A673 (cell line): ENCODE results near the gene AIFM3.

Source experiments
- EZH2 ChIP-seq: fragments of 200-600 bp; sonication (generic); IDR thresholded peaks from 2 replicates; pipeline ENCODE4 v1.6.1; 2017; ENCODE audit warnings: borderline replicate concordance, low read depth, mild to moderate bottlenecking, mixed read lengths, antibody characterized with exemption, low read length; ENCODE audit not compliant: poor library complexity, severe bottlenecking
- TF ChIP-seq, protein P1 (sequence below): fragments of 300-800, 200-600 bp; sonication (generic); conservative IDR thresholded peaks from 2 replicates; pipeline ENCODE4 v1.5.1; 2017; ENCODE audit warnings: low read depth, mild to moderate bottlenecking, antibody characterized with exemption, low read length, moderate library complexity, mixed read lengths

DNA sequence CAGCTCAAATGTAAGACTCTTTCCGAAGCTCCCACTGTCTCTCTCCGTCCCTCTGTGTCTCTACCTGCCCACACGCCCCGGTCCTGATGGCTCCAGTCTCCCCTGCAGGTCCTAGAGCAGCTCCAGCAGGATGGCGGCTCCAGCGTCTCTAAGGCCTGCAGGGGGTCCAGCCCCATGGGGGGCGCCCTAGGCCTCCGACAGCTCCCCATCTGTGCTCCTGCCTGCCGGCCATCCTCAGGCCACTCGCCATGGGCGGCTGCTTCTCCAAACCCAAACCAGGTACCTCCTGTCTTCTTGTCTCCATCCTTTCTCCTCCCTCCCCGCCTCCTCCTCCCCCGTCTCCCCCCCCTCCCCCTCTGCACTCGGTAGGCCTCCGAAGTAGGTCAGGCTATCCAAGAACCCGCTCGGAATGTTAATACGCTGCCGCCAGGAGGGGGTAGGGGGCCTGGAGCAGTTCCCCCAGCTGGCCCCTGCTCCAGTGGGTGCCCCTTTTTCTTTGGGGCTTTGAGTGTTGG lies 699 bp downstream of the AIFM3 start:
- TF ChIP-seq, protein P1, sequence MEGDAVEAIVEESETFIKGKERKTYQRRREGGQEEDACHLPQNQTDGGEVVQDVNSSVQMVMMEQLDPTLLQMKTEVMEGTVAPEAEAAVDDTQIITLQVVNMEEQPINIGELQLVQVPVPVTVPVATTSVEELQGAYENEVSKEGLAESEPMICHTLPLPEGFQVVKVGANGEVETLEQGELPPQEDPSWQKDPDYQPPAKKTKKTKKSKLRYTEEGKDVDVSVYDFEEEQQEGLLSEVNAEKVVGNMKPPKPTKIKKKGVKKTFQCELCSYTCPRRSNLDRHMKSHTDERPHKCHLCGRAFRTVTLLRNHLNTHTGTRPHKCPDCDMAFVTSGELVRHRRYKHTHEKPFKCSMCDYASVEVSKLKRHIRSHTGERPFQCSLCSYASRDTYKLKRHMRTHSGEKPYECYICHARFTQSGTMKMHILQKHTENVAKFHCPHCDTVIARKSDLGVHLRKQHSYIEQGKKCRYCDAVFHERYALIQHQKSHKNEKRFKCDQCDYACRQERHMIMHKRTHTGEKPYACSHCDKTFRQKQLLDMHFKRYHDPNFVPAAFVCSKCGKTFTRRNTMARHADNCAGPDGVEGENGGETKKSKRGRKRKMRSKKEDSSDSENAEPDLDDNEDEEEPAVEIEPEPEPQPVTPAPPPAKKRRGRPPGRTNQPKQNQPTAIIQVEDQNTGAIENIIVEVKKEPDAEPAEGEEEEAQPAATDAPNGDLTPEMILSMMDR = no peak
- no peak for TF ChIP-seq EZH2
